T47D (cell line): ENCODE measurements around the gene TLL2.

Experiments
- DNase-seq, 2 experiments: peaks; one replicate each; pipeline versions ENCODE4 v3.0.0 to v3.0.0-alpha.2; 2011 to 2012; ENCODE audit warnings: low read depth in 1 of 2, low spot score in 1 of 2
- JUND ChIP-seq: IDR thresholded peaks from 2 replicates; pipeline ENCODE4 v1.6.1; 2012; ENCODE audit warnings: low read depth
- in situ Hi-C: cut with HindIII; loops from 2 replicates; pipeline ENCODE4 v1.10.0; 2016; ENCODE audit warnings: low sequenced_read_pairs, low pct_unique_long_range_greater_than_20kb

TLL2 gene

DNA sequence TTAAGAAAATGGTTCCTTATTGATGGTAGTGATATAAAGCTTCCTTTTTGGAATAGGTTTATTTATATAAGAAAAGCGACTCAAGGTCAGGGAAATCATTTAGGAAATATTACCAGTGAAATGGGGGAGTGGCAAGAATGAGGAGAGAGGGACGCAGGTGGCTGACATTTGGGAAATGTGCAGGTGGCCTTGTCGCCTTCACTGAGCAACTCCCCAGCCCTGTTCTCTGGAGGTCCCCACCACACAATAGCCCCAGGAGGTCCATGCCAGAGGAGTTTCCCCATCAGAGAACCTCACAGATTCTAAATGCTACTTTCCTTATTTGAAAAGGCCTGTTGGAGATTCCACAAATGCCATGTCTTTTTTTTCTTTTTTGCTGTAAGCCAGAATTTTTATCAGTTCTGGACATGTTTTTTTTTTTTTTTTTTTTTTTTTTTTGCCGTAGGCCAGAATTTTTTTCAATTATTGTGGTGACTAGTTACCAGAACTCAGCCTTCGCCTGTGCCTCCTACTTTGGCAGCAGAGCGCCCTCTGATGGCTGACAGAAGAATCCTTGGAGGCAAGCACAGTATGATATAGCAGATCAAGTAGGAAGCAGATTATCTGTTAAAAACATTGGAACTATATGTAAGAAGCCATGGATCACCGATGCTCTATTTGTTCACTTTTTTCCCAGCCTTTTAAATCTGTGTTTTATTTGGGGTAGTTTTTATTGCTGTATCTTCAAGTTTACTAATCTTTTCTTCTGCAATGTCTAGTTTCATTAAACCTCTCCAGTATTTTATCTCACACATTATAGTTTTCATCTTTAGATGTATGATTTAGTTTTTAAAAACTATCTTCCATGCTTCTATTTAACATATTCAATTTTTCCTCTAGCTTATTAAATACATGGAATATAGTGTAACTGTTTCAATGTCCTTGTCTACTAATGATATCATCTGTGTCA, 173.5 kb downstream of the TLL2 start:
- no peak for TF ChIP-seq JUND
- peak; percentile 17 to 79 for DNase-seq
- in situ Hi-C loops: no loop called here

GRCh38 chr10:96339383-96339782, 174.3 kb downstream of the TLL2 start:
- in situ Hi-C loops: no loop called here

GRCh38 chr10:96338279-96338925, 175.3 kb downstream of the TLL2 start:
- TF ChIP-seq JUND: no peak
- in situ Hi-C loops: no loop called here

More at GRCh38 chr10:96339383-96339782, 174.3 kb downstream of the TLL2 start:
- TF ChIP-seq JUND: no peak
- DNase-seq: no peak

DNA sequence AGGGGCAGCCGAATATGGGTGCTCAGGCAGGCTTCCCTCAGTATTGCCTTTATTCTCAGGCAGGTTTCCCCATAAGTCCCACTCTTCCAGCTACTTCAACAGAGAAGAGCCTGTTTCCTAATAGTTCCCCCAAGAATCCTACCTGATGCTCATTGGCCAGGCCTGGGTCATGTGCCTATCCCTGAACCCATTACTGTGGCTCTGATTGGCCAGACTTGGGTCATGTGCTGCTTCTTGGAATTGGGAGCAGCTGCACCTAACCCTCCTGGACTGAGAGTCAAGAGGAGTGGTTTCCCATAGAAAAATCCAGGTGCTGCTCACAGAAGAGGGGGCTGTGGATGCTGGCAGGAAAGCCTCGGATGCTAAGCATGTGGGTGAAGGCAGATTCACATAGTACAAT, 176.6 kb downstream of the TLL2 start:
- in situ Hi-C loops: no loop called here
- DNase-seq: no peak
- TF ChIP-seq JUND: no peak

More at GRCh38 chr10:96338279-96338925, 175.3 kb downstream of the TLL2 start:
- no peak for DNase-seq

- TF ChIP-seq JUND: no peak
- DNase-seq: peak; percentile 51 to 67
- in situ Hi-C loops: no loop called here
Measured at GRCh38 chr10:96334616-96335526, 178.9 kb downstream of the TLL2 start.

- TF ChIP-seq JUND: no peak
- in situ Hi-C loops: no loop called here
- DNase-seq: no peak
Measured at GRCh38 chr10:96333101-96333500, 180.6 kb downstream of the TLL2 start.

DNA sequence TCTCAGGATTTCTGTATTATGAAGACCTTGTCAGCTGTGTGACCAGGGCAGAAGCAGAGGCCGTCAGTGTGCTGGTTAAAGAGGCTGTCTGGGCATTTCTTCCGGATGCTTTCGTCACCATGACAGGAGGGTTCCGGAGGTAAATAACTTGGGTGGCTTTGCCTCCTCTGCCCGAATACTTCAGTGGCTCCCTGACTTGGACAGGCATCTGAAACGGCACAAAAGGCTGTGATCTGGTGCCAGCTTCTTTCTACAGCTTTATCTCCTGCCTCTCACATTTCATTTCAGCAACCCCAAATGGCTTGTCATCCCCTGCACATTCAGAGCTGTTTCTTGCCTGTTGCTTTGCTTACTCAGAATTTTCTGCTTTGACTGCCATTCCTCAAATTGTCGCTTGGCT, 186.3 kb downstream of the TLL2 start:
- no peak for TF ChIP-seq JUND
- no peak for DNase-seq
- in situ Hi-C loops: no loop called here

DNA sequence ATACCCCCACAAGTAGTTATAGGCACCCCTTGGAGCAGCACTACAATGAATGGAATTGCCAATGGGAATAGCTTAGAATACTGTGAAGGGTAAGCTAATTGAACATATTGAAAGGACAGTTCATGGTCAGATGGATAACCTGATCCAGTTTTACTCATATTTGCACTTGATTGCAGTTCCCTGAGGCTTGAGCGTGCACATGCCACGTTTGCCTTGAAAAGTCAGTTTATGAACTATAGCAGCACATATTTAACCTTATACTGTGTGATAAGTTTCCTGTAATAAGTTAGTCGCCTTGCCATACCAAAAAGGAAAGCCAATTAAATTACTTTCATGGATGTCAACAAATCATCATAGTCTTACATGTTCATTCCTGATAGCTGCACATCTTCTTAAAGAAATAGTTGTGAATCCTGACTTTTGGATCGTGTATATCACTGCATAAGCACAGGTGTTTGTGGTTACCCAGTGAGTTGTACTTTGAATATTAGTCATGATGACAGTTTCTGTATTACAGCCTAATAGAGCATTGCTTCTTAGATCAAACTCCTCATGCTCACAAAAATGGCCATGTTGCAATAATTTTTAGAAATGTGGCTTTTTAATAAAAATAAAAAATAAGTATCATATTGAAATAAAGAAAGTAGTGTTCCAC, 187.9 kb downstream of the TLL2 start:
- DNase-seq: no peak
- TF ChIP-seq JUND: no peak
- in situ Hi-C loops: no loop called here

DNA sequence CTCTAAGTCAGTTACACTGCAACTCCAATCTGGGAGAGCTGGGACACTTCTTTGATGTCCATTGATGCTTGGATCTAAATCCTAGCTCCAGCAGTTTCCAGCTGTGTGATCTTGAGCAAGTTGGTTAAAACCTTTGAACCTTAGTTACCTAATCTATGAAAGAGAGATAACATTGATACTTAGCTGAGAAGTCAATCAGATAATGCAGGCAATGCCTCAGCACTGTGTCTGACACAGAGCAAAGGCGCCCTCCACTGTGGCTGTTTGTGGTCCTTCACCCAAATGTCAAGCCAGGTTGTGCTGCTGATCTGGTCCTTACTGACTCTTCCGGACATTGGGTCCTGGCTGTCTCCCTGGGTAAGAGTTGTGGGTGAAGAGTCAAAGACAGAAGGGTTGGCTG, 189.3 kb downstream of the TLL2 start:
- in situ Hi-C loops: no loop called here
- no peak for DNase-seq
- TF ChIP-seq JUND: no peak

GRCh38 chr10:96322275-96322674, 191.5 kb downstream of the TLL2 start:
- no peak for TF ChIP-seq JUND
- DNase-seq: no peak
- in situ Hi-C loops: no loop called here

DNA sequence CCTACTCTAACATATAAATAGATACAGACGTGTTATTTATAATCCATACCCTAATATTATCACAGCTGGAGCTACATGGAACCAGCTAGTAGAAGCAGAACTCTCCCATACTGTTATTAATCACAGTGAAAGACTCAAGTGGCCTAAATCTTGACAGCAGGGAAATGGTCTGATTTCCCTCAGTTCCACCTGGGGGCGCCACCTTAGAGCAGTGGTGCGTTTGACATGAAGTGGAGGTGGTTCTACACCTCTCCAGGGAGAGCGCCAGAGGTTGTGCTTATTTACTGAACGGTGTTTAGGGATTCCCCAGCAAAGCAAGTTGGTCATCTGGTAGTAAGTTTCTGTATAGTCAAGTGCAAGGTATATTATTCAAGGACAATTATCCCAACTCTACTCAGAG, 191.9 kb downstream of the TLL2 start:
- no peak for DNase-seq
- TF ChIP-seq JUND: no peak
- in situ Hi-C loops: no loop called here
